ENCODE results near the gene ZIC5. TPM values are rescaled to one million over a fixed set of nuclear protein-coding genes. Genes with fewer than 3 reads are reported as not detected.

The ZIC5 gene
- polyA plus RNA-seq, 1 donor from 2014 or later: 0.94 TPM

- Histone ChIP-seq H3K27ac (ENCODE audit: low read length) (no peak overlapping the region), H3K27me3 (ENCODE audit: insufficient read depth, low read depth, low read length) (peaks cover 67% of the 10 kb centered on the region), H3K9me2 (ENCODE audit: insufficient read depth, low read length) (no peaks in the 10 kb centered on the region), H3F3A (ENCODE audit: insufficient read depth, low read length, poor library complexity, severe bottlenecking) (peaks cover under 1% of the 10 kb centered on the region), H3K9me3 (ENCODE audit: low read length) (no peaks in the 10 kb centered on the region), H2AFZ (ENCODE audit: low read depth, low read length) (no peak overlapping the region), H3K9ac (ENCODE audit: low read length) (no peak overlapping the region), H4K20me1 (ENCODE audit: insufficient read depth) (no peaks in the 10 kb centered on the region), H3K4me3 (ENCODE audit: low read length) (no peak overlapping the region), H3K36me3 (ENCODE audit: insufficient read depth, low read length) (no peaks in the 10 kb centered on the region), H3K4me2 (ENCODE audit: low read length) (no peak overlapping the region), H3K79me2 (replicated peaks; ENCODE audit: insufficient read depth, low read length) (peaks cover 56% of the 10 kb centered on the region)
- no peak for TF ChIP-seq SMC3 (conservative IDR thresholded peaks at IDR 0.05; ENCODE audit: poor library complexity)
- no peak for TF ChIP-seq MXI1 (conservative IDR thresholded peaks at IDR 0.05; ENCODE audit: poor library complexity, severe bottlenecking)
- no peak for TF ChIP-seq RAD21 (conservative IDR thresholded peaks at IDR 0.05)
- TF ChIP-seq POLR2AphosphoS5 (IDR thresholded peaks at IDR 0.05): no peak
- no peak for TF ChIP-seq CTCF (IDR thresholded peaks at IDR 0.05; ENCODE audit: poor library complexity, severe bottlenecking)
- no peak for TF ChIP-seq EZH2 (IDR thresholded peaks at IDR 0.05; ENCODE audit: borderline replicate concordance, insufficient read depth, low read length, poor library complexity, severe bottlenecking)
- TF ChIP-seq REST (IDR thresholded peaks at IDR 0.05; ENCODE audit: borderline replicate concordance): no peak
Measured at GRCh38 chr13:99962242-99962641, 9.3 kb downstream of the ZIC5 start.

- TF ChIP-seq TAF1 (IDR thresholded peaks at IDR 0.05; ENCODE audit: low read depth) (no peak), CTCF (IDR thresholded peaks at IDR 0.05; ENCODE audit: poor library complexity, severe bottlenecking) (no peak), POLR2AphosphoS5 (IDR thresholded peaks at IDR 0.05) (no peak), MXI1 (conservative IDR thresholded peaks at IDR 0.05; ENCODE audit: poor library complexity, severe bottlenecking) (no peak), SMC3 (conservative IDR thresholded peaks at IDR 0.05; ENCODE audit: poor library complexity) (no peak), RAD21 (conservative IDR thresholded peaks at IDR 0.05) (no peak)
- no peaks in the 10 kb centered on the region for H4K20me1 ChIP-seq (ENCODE audit: insufficient read depth)
- no peak overlapping the region for H3K4me2 ChIP-seq (ENCODE audit: low read length)
- no peaks in the 10 kb centered on the region for H3F3A ChIP-seq (ENCODE audit: insufficient read depth, low read length, poor library complexity, severe bottlenecking)
- no peak overlapping the region for H3K27ac ChIP-seq (ENCODE audit: low read length)
- H2AFZ ChIP-seq (ENCODE audit: low read depth, low read length): no peak overlapping the region
- H3K79me2 ChIP-seq (replicated peaks; ENCODE audit: insufficient read depth, low read length): peaks cover 50% of the 10 kb centered on the region
- no peak overlapping the region for H3K9ac ChIP-seq (ENCODE audit: low read length)
- no peak overlapping the region for H3K4me3 ChIP-seq (ENCODE audit: low read length)
- H3K9me2 ChIP-seq (ENCODE audit: insufficient read depth, low read length): no peaks in the 10 kb centered on the region
- no peaks in the 10 kb centered on the region for H3K9me3 ChIP-seq (ENCODE audit: low read length)
- no peaks in the 10 kb centered on the region for H3K36me3 ChIP-seq (ENCODE audit: insufficient read depth, low read length)
- peaks cover 68% of the 10 kb centered on the region for H3K27me3 ChIP-seq (ENCODE audit: insufficient read depth, low read depth, low read length)
Measured at GRCh38 chr13:99961636-99962035, 9.9 kb downstream of the ZIC5 start.

Measured in neural cell (in vitro differentiated cells).